Esophagus (tissue), 2 donors: ENCODE data around the gene CBX3. TPM values are rescaled to one million over a fixed set of nuclear protein-coding genes. Genes with fewer than 3 reads are reported as not detected.
"Not testable (repeated sequence)": the region's sequence is repeated elsewhere in the genome, so short reads cannot be mapped to it uniquely, and the experiment has no call there.

ENCODE experiments used
- H3K27ac ChIP-seq, 2 donors: one replicate each; pipeline ENCODE4 v1.5.1; 2013; ENCODE audit warnings: low read depth in 2 of 2, mild to moderate bottlenecking in 2 of 2, inconsistent platforms in 1 of 2, low read length in 1 of 2, moderate library complexity in 1 of 2
- H3K27me3 ChIP-seq, 2 donors: one replicate each; pipeline ENCODE4 v1.6.1; 2013; ENCODE audit warnings: low read length in 2 of 2, control low read depth in 1 of 2, mild to moderate bottlenecking in 1 of 2; ENCODE audit not compliant: insufficient read depth in 2 of 2, control insufficient read depth in 1 of 2
- H3K36me3 ChIP-seq, 2 donors: one replicate each; pipeline ENCODE4 v1.6.1; 2013; ENCODE audit warnings: low read length in 1 of 2; ENCODE audit not compliant: control insufficient read depth in 2 of 2, insufficient read depth in 2 of 2
- H3K4me1 ChIP-seq, 2 donors: one replicate each; pipeline ENCODE4 v1.6.1; 2013; ENCODE audit warnings: low read length in 1 of 2; ENCODE audit not compliant: control insufficient read depth in 2 of 2, insufficient read depth in 2 of 2
- H3K4me3 ChIP-seq, 2 donors: one replicate each; pipeline ENCODE4 v1.5.1; 2013; ENCODE audit warnings: low read length in 2 of 2, mild to moderate bottlenecking in 2 of 2, low read depth in 1 of 2, moderate library complexity in 1 of 2
- H3K9me3 ChIP-seq, 2 donors: one replicate each; pipeline ENCODE4 v1.6.1; 2013; ENCODE audit warnings: mild to moderate bottlenecking in 2 of 2, low read depth in 1 of 2, low read length in 1 of 2, moderate library complexity in 1 of 2; ENCODE audit not compliant: control insufficient read depth in 2 of 2, insufficient read depth in 1 of 2
- WGBS, 2 donors: extraction: QIAGEN DNeasy Blood & Tissue Kit; methylation state at CpG; one replicate each; pipeline ENCODE4 v1.1.7; 2013; 5-methylcytosine and 5-hydroxymethylcytosine counted together
- polyA plus RNA-seq, 2 donors: library from polyadenylated mRNA; stranded (reverse); fragments of 200-250 nt; gene quantifications; one replicate each; pipeline ENCODE4 v1.2.3, GENCODE V29; 2013
- donor health status: healthy with polysubstance abuse.
- donor health status: Bipolar disorder and iron deficiency.

Gene CBX3
- polyA plus RNA-seq, 2 donors = 51.1 to 66.5 TPM

- no peaks in the 10 kb centered on the region for H3K36me3 ChIP-seq
- H3K9me3 ChIP-seq = no peaks in the 10 kb centered on the region
- H3K4me1 ChIP-seq = no peaks in the 10 kb centered on the region
- 62 to 69% methylated on average over 2 of the region's 2 CpGs for WGBS, 2 donors
- no peak overlapping the region for H3K27ac ChIP-seq
- no peak overlapping the region for H3K4me3 ChIP-seq
- no peaks in the 10 kb centered on the region for H3K27me3 ChIP-seq
Observed at GRCh38 chr7:26216049-26216448, 14.5 kb downstream of the CBX3 start.

DNA sequence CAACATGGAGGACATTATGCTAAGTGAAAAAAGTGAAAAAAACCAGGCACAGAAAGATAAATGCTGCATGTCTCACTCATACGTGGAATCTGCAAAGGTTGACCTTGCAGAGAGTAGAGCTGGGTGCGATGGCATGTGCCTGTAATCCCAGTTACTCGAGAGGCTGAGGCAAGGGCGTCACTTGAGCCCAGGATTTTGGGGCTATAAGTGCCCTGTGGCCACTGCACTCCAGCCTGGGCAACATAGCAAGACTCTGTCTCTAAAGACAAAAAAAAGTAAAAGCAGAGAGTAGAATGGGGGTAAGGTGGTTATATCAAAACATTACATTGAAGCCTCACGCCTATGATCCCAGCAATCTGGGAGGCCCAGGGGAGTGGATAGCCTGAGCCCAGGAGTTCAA, 22.8 kb downstream of the CBX3 start:
- WGBS, 2 donors = 75 to 81% methylated on average over 5 of the region's 5 CpGs
- no peak overlapping the region for H3K4me3 ChIP-seq
- H3K4me1 ChIP-seq = no peaks in the 10 kb centered on the region

GRCh38 chr7:26227987-26228386, 26.4 kb downstream of the CBX3 start:
- Histone ChIP-seq H3K27me3 (no peaks in the 10 kb centered on the region), H3K9me3 (no peaks in the 10 kb centered on the region), H3K27ac (no peak overlapping the region), H3K36me3 (no peaks in the 10 kb centered on the region), H3K4me3 (no peak overlapping the region), H3K4me1 (no peaks in the 10 kb centered on the region)
- WGBS, 2 donors = 87 to 98% methylated on average over 2 of the region's 2 CpGs

More for the DNA sequence above, 22.8 kb downstream of the CBX3 start:
- H3K36me3 ChIP-seq = no peaks in the 10 kb centered on the region
- no peaks in the 10 kb centered on the region for H3K27me3 ChIP-seq
- no peak overlapping the region for H3K27ac ChIP-seq
- H3K9me3 ChIP-seq = no peaks in the 10 kb centered on the region

DNA sequence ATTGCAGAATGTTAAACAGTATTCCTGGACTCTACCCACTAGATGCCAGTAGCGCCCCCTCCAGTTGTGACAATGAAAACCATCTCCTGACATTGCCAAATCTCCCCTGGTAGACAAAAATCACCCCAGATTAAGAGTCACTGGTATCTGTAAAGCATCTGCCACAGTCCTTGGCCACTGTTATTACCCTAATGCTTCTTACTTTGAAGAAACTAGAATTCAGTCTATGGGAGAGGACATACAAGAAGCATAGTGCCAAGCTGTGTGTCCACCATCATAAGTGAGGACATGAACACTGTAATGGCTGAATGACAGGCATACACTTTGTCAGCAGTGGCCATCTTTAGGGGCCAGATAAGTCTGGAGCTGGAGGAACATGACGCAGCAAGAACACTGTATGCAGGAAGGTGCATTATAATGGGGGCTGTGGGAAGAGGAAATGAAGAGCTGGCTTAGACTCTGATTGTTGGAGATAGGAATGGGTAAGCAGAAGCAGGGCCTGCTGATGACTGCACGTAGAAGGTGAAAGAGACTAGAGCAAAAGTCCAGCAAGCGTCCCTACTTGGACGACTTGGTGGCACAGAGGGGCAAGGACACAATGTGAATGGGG, 32.5 kb downstream of the CBX3 start:
- WGBS, 2 donors = 79 to 80% methylated on average over 5 of the region's 5 CpGs
- Histone ChIP-seq H3K4me1 (no peaks in the 10 kb centered on the region), H3K27me3 (no peaks in the 10 kb centered on the region), H3K36me3 (no peaks in the 10 kb centered on the region), H3K4me3 (no peak overlapping the region), H3K9me3 (no peaks in the 10 kb centered on the region), H3K27ac (no peak overlapping the region)

- no peak overlapping the region for H3K4me3 ChIP-seq
- 74 to 86% methylated on average over 6 of the region's 6 CpGs for WGBS, 2 donors
- no peaks in the 10 kb centered on the region for H3K9me3 ChIP-seq
- H3K36me3 ChIP-seq = no peaks in the 10 kb centered on the region
- no peaks in the 10 kb centered on the region for H3K4me1 ChIP-seq
- H3K27me3 ChIP-seq = no peaks in the 10 kb centered on the region
- H3K27ac ChIP-seq = no peak overlapping the region
Observed at GRCh38 chr7:26237035-26237807, 35.7 kb downstream of the CBX3 start.

GRCh38 chr7:26238032-26238431, 36.5 kb downstream of the CBX3 start:
- H3K4me1 ChIP-seq = no peaks in the 10 kb centered on the region
- no peaks in the 10 kb centered on the region for H3K36me3 ChIP-seq
- no peaks in the 10 kb centered on the region for H3K9me3 ChIP-seq
- 63 to 65% methylated on average over 3 of the region's 3 CpGs for WGBS, 2 donors
- no peak overlapping the region for H3K4me3 ChIP-seq
- H3K27ac ChIP-seq = no peak overlapping the region
- H3K27me3 ChIP-seq = no peaks in the 10 kb centered on the region

- WGBS, 2 donors = 93 to 95% methylated on average over 13 of the region's 13 CpGs
- H3K9me3 ChIP-seq = no peaks in the 10 kb centered on the region
- no peaks in the 10 kb centered on the region for H3K36me3 ChIP-seq
- H3K4me1 ChIP-seq = no peaks in the 10 kb centered on the region
- H3K27me3 ChIP-seq = no peaks in the 10 kb centered on the region
- no peak overlapping the region for H3K27ac ChIP-seq
- H3K4me3 ChIP-seq = no peak overlapping the region
Observed at GRCh38 chr7:26245150-26245549, 43.6 kb downstream of the CBX3 start.

DNA sequence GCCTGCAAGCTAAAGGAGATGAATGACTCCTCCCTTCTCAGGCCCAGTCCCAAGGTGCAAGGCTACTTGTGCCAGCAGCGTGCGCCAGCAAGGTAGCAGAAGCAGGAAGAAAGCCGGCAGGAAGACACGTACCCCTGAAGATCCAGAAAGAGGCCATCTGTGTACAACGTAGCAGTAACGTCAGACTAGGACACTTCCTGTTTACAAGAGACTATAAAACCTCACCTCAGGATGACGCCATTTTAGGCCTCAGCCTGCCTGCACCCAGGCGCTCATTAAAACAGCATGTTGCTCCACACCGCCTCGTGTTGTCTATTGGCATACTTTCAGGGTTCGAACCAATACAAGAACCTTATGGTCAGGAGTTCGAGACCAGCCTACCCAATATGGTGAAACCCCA, 48.7 kb downstream of the CBX3 start:
- no peak overlapping the region for H3K27ac ChIP-seq
- WGBS, 2 donors = 86% methylated on average over 12 of the region's 12 CpGs
- H3K27me3 ChIP-seq = no peaks in the 10 kb centered on the region
- no peaks in the 10 kb centered on the region for H3K9me3 ChIP-seq
- H3K4me1 ChIP-seq = no peaks in the 10 kb centered on the region
- no peaks in the 10 kb centered on the region for H3K36me3 ChIP-seq
- H3K4me3 ChIP-seq = no peak overlapping the region

GRCh38 chr7:26261866-26262265, 60.3 kb downstream of the CBX3 start:
- not testable (repeated sequence) for H3K4me3 ChIP-seq
- WGBS, 2 donors = 95% methylated on average over 16 to 29 of the region's 29 CpGs

More at GRCh38 chr7:26261866-26262265, 60.3 kb downstream of the CBX3 start:
- not testable (repeated sequence) for H3K4me1 ChIP-seq, H3K27ac ChIP-seq, H3K9me3 ChIP-seq, H3K36me3 ChIP-seq, H3K27me3 ChIP-seq
